Measurements from ENCODE around the gene MMP20. TPM values are rescaled to one million over a fixed set of nuclear protein-coding genes. Genes with fewer than 3 reads are reported as not detected.

Gene MMP20
- total RNA-seq, 2 donors from 2014 or later, result not detected

DNA sequence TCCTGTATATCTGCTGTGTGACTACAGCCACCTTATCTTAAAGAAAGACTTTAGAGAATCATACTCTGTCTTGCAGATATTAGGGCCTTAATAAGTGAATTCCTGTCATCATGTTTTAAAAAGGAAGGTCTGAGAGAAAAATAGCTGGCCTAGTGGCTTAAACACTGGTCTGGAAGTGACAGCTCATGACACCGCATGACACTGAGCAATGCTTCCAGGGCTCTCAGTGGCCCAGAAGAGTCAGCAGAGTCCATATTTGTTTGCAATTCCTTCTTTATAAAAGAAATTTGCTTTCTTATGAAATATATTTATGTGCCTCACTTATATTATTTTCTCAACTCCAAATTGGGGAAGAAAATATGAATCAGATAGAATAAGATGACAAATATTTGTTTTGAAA, 33.0 kb downstream of the MMP20 start:
- no peak for ATAC-seq (replicated peaks)
- no peaks in the 10 kb centered on the region for H3K36me3 Mint-ChIP-seq (ENCODE audit: low read depth)
- no peak overlapping the region for H3K4me3 Mint-ChIP-seq
- H3K27ac Mint-ChIP-seq, result no peak overlapping the region
- peaks cover 6% of the 10 kb centered on the region for H3K4me1 Mint-ChIP-seq
- H3K9me3 Mint-ChIP-seq, result no peaks in the 10 kb centered on the region
- peaks cover 5% of the 10 kb centered on the region for H3K27me3 Mint-ChIP-seq

DNA sequence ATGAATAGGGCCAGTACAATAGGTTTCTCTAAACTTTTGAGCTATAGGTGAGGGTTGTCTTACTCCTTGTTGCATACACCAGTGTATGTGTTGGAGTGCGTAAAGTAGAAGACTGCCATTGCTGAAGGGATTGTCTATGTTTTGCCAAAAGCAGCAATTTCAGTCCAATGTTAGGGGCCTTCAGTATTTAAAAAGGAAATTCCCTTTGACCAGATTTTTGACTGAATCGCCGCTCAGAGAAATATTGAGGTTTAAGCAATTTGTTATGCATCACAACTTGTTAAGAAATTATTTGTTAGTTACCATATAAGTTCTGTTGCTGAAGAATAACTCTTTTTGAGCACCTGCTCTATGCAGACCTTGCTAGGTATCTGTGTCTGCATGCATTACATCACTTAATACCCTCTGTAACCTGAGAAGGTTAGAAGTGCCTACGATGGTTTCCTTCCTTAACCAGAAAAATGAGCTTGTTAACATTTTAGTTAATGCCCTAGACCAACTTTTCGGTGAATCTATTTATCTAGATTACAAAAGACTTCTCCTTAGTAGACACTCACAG, 33.9 kb downstream of the MMP20 start:
- ATAC-seq (replicated peaks), result no peak
- H3K27me3 Mint-ChIP-seq, result peaks cover 5% of the 10 kb centered on the region
- H3K27ac Mint-ChIP-seq, result no peak overlapping the region
- H3K4me3 Mint-ChIP-seq, result no peak overlapping the region
- peaks cover 6% of the 10 kb centered on the region for H3K4me1 Mint-ChIP-seq
- H3K36me3 Mint-ChIP-seq (ENCODE audit: low read depth), result no peaks in the 10 kb centered on the region
- no peaks in the 10 kb centered on the region for H3K9me3 Mint-ChIP-seq

DNA sequence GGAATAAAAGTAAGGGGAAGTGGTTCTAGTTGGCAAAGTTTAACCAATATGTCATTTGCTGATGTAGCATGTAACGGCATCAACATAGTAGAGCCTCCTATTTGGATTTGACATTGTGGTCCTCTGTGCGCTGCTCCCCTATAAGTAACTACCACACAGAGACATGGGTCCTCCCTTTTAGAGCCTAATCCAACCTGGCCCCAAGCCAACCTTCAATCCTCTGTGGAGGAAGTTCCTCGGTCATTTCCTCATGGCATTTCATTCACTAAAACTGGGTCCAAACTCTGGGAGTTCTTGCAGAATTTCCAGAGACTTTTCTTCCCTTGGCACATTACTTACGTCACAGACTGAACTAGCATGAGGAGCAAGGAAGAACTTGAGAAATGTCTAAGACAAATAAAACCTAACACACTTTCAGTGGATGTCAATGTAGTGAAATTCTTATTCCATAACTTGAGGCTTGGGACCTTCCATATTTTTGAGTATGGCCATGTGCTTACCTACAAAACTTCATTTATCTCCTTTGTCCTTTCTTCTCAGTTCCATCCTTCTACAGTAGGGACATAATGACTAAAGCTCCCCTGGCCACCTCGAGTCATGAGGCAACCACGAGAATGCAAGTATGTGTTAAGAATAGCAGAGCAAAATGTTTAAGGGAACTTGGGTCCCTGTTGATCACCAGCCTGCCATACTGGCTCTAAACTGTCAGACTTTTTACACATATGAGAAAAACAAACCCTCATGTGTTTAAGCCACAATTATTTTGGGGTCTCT, 34.7 kb downstream of the MMP20 start:
- Mint-ChIP-seq H3K9me3 (no peaks in the 10 kb centered on the region), H3K36me3 (ENCODE audit: low read depth) (no peaks in the 10 kb centered on the region), H3K27me3 (peaks cover 5% of the 10 kb centered on the region), H3K27ac (no peak overlapping the region), H3K4me3 (no peak overlapping the region), H3K4me1 (peaks cover 6% of the 10 kb centered on the region)
- ATAC-seq (replicated peaks), result no peak

DNA sequence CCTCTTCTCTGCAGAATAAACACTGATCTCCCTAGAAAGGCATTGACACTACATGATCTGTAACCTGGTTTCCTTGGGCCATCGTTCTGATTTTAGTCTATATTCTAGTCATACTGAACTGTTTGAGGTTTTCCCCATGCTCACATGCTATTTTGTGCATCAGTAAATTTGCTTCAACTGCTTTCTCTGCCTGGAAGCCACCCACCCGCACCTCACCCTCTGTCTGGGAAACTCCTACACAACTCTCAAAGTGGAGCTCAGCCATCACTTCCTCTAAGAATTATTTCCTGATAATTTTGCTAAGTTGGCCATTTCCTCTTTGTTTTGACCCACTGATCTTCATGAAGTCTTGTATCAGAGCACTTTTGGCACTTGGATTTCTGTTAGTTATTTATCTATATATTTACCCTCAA, 36.1 kb downstream of the MMP20 start:
- peak; percentile 85 for ATAC-seq (replicated peaks)
- Mint-ChIP-seq H3K27ac (no peak overlapping the region), H3K4me3 (peak overlapping the region; percentile 11), H3K9me3 (no peaks in the 10 kb centered on the region), H3K4me1 (peaks cover 6% of the 10 kb centered on the region), H3K36me3 (ENCODE audit: low read depth) (no peaks in the 10 kb centered on the region), H3K27me3 (peaks cover 5% of the 10 kb centered on the region)

DNA sequence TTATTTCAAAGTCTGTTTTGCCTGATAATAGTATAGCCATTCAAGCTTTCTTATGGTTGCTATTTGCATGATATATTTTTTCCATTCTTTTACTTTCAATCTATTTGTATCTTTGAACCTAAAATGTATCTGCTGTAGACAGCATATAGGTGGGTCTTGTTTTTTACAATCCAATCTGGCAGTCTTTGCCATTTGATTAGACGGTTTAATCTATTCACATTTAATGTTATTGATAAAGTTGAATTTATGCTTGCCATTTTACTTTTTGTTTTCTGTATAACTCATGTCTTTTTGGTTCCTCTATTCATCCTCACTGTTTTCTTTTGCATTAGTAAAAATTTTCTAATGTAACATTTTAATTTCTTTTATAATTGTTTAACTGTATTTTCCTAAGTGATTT, 37.4 kb downstream of the MMP20 start:
- H3K27me3 Mint-ChIP-seq, result peaks cover 5% of the 10 kb centered on the region
- no peak overlapping the region for H3K27ac Mint-ChIP-seq
- peaks cover 6% of the 10 kb centered on the region for H3K4me1 Mint-ChIP-seq
- ATAC-seq (replicated peaks), result no peak
- H3K4me3 Mint-ChIP-seq, result no peak overlapping the region
- no peaks in the 10 kb centered on the region for H3K9me3 Mint-ChIP-seq
- no peaks in the 10 kb centered on the region for H3K36me3 Mint-ChIP-seq (ENCODE audit: low read depth)

DNA sequence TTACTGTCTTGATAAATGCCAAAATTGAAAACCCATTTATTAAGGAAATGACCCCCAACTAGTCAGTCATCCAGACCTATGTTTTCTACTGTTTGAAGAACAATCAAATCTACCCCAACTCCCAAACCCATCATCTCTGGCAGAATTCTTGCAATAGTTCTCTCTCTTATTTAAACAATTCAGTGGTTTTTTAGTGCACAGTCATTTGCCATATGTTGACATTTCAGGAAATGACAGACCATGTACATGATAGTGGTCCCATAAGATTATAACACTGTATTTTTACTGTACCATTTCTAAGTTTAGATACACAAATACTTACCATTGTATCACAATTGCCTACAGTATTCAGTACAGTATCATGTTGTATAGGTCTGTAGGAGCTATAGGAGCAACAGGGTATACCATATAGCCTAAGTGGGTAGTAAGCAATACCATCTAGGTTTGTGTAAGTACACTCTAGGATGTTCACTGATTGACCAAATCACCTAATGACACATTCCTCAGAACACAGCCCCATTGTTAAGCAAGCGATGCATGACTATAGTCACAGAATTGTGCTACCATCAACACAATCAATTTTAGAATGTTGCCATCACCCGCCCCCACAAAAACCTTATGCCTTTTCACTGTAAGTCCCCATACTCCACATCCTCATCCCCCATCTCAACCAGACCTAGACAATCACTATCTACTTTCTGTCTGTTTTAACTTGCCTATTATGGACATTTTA, 41.8 kb downstream of the MMP20 start:
- no peak for ATAC-seq (replicated peaks)
- Mint-ChIP-seq H3K4me1 (no peaks in the 10 kb centered on the region), H3K27me3 (no peaks in the 10 kb centered on the region), H3K36me3 (ENCODE audit: low read depth) (no peaks in the 10 kb centered on the region), H3K27ac (no peak overlapping the region), H3K4me3 (no peak overlapping the region), H3K9me3 (no peaks in the 10 kb centered on the region)

DNA sequence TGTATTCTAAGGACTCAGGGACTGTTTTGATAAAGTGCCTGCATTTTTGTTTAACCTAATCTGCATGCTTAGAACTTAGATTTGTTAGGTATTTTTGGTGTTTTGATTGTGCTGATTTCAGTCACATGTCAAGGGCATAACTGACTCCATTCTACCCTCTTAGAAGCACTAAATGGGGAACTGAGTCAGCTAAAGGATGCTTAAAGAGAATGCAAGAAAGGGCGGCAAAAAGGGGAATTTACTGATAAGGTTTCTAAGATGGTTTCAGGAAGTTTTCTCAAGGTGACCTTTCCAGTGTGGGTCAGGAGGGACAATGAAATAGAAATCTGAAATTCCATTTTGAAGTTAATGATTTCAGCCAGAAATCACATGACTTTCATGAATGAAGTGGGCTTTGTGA, 43.0 kb downstream of the MMP20 start:
- ATAC-seq (replicated peaks), result no peak
- Mint-ChIP-seq H3K36me3 (ENCODE audit: low read depth) (no peaks in the 10 kb centered on the region), H3K27ac (no peak overlapping the region), H3K4me1 (peaks cover 4% of the 10 kb centered on the region), H3K27me3 (no peaks in the 10 kb centered on the region), H3K4me3 (no peak overlapping the region), H3K9me3 (no peaks in the 10 kb centered on the region)

DNA sequence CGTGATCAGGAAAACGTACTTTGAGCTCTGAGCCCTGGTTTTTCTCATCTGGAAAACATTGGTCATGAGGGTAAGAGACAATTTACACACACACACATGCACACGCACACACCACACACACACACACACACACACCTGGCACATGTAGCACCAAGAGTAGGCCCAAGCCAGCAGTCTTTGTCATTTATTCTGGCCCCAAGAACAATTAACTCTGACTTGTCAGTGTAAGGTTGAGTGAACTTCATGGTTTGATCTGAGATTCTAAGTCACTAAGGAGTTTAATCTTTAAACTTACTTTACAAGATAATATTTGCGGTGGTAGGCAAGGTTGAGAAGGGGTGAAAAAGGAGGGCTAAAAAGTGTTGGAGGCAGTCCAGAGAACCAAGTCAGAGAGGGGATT, 44.1 kb downstream of the MMP20 start:
- Mint-ChIP-seq H3K4me3 (no peak overlapping the region), H3K36me3 (ENCODE audit: low read depth) (no peaks in the 10 kb centered on the region), H3K27me3 (no peaks in the 10 kb centered on the region), H3K4me1 (peaks cover 13% of the 10 kb centered on the region), H3K9me3 (no peaks in the 10 kb centered on the region), H3K27ac (no peak overlapping the region)
- ATAC-seq (replicated peaks), result no peak

DNA sequence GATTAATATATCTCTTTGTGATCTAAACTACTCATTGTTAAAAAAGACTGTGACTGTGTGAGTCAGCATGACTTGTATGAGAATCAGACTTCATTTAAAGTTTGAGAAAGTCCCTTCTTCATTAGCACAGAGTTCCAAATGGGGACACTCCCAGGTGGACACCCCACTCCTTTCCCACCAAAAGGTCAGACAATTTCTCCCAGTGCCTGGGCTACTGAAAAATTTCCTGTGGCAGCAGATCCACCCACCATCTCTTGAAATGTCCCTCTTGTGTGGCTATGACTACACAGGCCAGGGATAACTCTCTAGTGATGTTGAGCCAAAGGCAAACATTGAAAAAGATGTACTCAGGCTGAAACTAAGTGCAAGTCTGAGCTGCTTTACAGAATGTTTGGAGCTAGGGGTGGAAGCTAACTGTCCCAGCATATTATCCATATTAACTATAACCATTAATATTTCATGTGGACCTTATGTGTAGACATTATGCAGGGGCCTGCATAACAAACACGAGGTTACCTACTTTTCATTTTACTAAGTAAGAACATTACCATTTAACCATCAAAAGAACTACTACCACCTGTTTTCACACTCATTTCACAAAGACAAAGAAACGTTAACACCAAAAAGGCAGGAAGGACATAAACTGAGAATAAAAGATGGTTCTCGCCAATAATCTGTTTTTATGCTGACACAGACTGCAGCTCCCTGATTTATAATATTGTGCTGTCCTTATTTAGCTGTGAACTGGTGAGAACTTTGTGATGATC, 44.8 kb downstream of the MMP20 start:
- H3K4me1 Mint-ChIP-seq, result peaks cover 13% of the 10 kb centered on the region
- no peaks in the 10 kb centered on the region for H3K36me3 Mint-ChIP-seq (ENCODE audit: low read depth)
- peak overlapping the region; percentile 8 for H3K27ac Mint-ChIP-seq
- peak; percentile 81 for ATAC-seq (replicated peaks)
- H3K27me3 Mint-ChIP-seq, result no peaks in the 10 kb centered on the region
- no peak overlapping the region for H3K4me3 Mint-ChIP-seq
- H3K9me3 Mint-ChIP-seq, result no peaks in the 10 kb centered on the region

DNA sequence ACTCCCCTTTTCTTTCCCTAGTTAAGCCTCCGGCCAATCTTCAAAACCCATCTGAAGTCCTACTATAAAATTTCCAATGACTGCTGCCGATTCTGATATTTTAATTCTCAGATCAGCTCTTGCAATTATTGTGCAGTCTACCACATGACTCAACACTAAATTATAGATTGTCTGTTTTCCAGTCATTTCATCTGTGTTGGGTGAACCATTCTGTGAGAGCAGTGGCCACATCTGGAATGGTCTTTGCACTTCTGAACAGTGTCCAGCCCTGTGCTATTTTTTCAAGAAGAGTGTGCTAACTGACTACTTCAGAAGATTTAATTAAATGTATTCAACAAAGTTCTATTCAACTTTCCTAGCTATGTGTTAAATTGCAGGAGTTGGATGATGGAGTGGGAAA, 47.4 kb downstream of the MMP20 start:
- Mint-ChIP-seq H3K9me3 (no peaks in the 10 kb centered on the region), H3K27ac (no peak overlapping the region), H3K4me3 (no peak overlapping the region), H3K4me1 (peaks cover 13% of the 10 kb centered on the region), H3K36me3 (ENCODE audit: low read depth) (no peaks in the 10 kb centered on the region), H3K27me3 (no peaks in the 10 kb centered on the region)
- peak; percentile 33 for ATAC-seq (replicated peaks)

DNA sequence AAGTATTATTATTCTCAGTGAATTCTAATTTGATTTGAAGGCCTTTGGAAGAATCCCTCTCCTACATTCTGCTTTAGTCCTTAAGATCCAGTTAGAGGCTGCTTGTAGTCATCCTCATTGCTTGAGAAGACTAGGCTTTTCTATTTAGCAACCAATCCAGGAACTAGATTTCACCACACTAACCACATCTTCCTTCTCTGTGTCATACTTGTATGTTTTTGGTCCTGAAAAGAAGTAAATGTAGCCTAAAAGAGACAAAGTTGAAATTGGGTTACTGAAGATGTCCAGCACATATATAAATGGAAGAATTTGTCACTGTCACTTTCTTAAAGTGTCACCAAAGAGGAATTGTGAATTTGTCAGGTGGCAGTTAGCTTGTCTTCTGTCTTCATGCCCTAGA, 48.0 kb downstream of the MMP20 start:
- peaks cover 13% of the 10 kb centered on the region for H3K4me1 Mint-ChIP-seq
- peaks cover 1% of the 10 kb centered on the region for H3K27me3 Mint-ChIP-seq

DNA sequence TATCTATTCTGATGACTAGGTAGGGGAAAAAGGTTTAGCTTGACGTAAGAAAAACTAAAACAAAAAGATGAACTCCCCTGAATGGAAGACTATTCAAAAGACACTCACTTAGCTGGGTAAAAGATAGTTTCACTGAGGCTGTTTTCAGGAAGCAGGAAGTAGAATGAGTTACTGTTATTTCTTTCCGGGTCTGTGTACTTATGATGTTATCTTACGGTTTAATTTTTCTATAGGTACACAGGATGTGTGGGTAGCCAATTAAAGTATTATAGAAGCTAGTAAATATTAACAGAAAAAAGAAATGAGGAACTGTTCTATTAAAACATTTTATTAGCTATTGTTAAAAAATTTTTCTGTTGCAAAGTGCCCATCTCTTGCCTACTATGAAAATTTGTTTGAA, 48.8 kb downstream of the MMP20 start:
- peak overlapping the region; percentile 26 for H3K4me3 Mint-ChIP-seq
- peaks cover 9% of the 10 kb centered on the region for H3K27me3 Mint-ChIP-seq
- no peaks in the 10 kb centered on the region for H3K36me3 Mint-ChIP-seq (ENCODE audit: low read depth)
- peak overlapping the region; percentile 47 for H3K27ac Mint-ChIP-seq
- peaks cover 13% of the 10 kb centered on the region for H3K4me1 Mint-ChIP-seq
- H3K9me3 Mint-ChIP-seq, result peaks cover 7% of the 10 kb centered on the region
- ATAC-seq (replicated peaks), result no peak

More for the DNA sequence above, 48.0 kb downstream of the MMP20 start:
- peaks cover 2% of the 10 kb centered on the region for H3K9me3 Mint-ChIP-seq
- no peak overlapping the region for H3K27ac Mint-ChIP-seq
- ATAC-seq (replicated peaks), result peak; percentile 65
- H3K36me3 Mint-ChIP-seq (ENCODE audit: low read depth), result no peaks in the 10 kb centered on the region
- H3K4me3 Mint-ChIP-seq, result peak overlapping the region; percentile 2

DNA sequence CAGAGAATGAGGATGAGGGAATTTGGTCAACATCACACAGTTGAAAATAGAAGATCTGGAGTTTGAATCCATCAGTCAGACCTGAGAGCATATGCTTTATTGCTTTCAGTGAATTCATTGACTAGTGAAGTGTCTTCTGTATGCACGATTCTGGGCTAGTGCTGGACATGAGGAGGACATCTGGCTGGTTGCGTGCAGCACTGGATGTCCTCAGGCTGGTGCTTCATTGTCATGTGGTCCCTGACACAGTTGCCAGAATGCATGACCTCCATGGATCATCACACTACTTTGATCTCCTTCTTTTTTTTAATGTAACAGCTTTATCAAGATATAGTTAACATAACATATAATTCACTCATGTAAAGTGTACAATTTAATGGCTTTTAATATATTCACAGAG, 50.1 kb downstream of the MMP20 start:
- Mint-ChIP-seq H3K27me3 (peaks cover 9% of the 10 kb centered on the region), H3K4me3 (no peak overlapping the region), H3K27ac (no peak overlapping the region), H3K36me3 (ENCODE audit: low read depth) (no peaks in the 10 kb centered on the region), H3K9me3 (peaks cover 7% of the 10 kb centered on the region), H3K4me1 (peaks cover 13% of the 10 kb centered on the region)
- no peak for ATAC-seq (replicated peaks)

DNA sequence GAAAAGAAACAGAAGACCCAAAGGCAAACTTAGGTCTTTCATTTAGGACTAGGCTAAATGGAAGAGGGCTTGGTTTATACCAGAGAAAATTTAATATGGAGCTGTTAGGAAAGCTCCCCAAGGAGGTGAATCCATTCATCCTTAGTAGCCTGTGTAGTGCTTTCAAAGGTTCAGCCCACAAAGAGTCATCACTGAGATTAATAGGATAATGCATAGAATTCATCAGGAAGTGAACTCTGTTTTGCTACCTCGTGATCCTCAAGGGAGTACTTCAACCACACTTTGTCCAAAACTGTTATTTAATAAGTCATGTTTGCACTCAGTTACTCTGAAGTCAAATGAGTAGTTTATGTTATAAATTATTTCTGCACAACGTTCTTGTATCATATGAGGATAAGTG, 51.3 kb downstream of the MMP20 start:
- Mint-ChIP-seq H3K27ac (no peak overlapping the region), H3K4me1 (peaks cover 13% of the 10 kb centered on the region), H3K36me3 (ENCODE audit: low read depth) (no peaks in the 10 kb centered on the region), H3K27me3 (peaks cover 16% of the 10 kb centered on the region), H3K4me3 (no peak overlapping the region), H3K9me3 (peaks cover 15% of the 10 kb centered on the region)
- ATAC-seq (replicated peaks), result no peak

Data from activated T-helper 17 cell treated with anti-CD3 and anti-CD28 coated beads, Interleukin-2, amount 50 U/mL, for 72 hours (primary cell).